ENCODE data around the gene FOXP1. TPM values are rescaled to one million over a fixed set of nuclear protein-coding genes. Genes with fewer than 3 reads are reported as not detected.
A peak's percentile ranks its signal among the peaks of the same experiment; 100 is the strongest.

Gene FOXP1
- total RNA-seq, 1 donor from 2014 or later: 195 TPM

DNA sequence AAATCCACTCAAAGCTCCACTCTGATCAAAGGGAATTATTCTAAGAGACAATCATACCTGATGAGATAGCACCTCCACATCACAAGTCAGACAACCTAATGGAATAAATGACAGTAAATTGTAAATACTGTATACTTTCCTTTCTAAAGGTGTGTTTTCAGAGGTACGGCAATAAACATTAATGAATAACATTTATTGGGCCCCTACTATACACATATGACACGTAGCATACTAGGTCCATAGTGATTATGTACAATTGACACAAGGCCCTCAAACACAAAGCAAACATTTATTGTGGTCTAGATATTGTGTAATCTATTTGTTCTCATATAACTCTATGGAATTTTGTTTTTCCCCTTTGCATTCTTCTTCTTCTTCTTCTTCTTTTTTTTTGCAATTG is 429.8 kb downstream of the FOXP1 start:
- no peak for DNase-seq (ENCODE audit: extremely low spot score, unreplicated experiment)
- Mint-ChIP-seq H3K4me1 (ENCODE audit: unreplicated experiment) (peaks cover 11% of the 10 kb centered on the region), H3K36me3 (ENCODE audit: unreplicated experiment) (peaks cover 7% of the 10 kb centered on the region), H3K4me3 (ENCODE audit: unreplicated experiment) (no peak overlapping the region), H3K27me3 (ENCODE audit: unreplicated experiment) (no peaks in the 10 kb centered on the region), H3K27ac (ENCODE audit: unreplicated experiment) (no peak overlapping the region), H3K9me3 (ENCODE audit: unreplicated experiment) (no peaks in the 10 kb centered on the region)
- TF ChIP-seq, protein P1, sequence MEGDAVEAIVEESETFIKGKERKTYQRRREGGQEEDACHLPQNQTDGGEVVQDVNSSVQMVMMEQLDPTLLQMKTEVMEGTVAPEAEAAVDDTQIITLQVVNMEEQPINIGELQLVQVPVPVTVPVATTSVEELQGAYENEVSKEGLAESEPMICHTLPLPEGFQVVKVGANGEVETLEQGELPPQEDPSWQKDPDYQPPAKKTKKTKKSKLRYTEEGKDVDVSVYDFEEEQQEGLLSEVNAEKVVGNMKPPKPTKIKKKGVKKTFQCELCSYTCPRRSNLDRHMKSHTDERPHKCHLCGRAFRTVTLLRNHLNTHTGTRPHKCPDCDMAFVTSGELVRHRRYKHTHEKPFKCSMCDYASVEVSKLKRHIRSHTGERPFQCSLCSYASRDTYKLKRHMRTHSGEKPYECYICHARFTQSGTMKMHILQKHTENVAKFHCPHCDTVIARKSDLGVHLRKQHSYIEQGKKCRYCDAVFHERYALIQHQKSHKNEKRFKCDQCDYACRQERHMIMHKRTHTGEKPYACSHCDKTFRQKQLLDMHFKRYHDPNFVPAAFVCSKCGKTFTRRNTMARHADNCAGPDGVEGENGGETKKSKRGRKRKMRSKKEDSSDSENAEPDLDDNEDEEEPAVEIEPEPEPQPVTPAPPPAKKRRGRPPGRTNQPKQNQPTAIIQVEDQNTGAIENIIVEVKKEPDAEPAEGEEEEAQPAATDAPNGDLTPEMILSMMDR (IDR thresholded peaks at IDR 0.05): no peak

DNA sequence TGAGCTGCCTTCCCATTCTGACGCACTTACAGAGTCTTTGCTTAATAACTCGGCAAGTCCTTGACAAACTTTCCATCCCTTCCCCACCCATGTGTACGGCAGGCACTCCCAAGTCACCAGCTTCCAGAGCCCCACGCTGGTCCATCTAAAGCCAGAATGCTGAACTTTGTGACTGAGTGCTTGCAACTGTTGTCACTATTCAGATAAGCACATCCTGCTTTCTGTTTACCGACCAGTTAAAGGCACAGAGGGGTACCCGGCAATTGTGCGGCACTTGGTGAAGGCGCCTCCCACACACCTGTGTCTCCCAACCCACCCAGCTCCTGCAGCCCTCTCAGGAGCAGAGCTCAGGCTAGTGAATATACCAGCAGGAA is 430.6 kb downstream of the FOXP1 start:
- TF ChIP-seq, protein P1 (IDR thresholded peaks at IDR 0.05): no peak
- DNase-seq (ENCODE audit: extremely low spot score, unreplicated experiment): no peak
- H3K27me3 Mint-ChIP-seq (ENCODE audit: unreplicated experiment): no peaks in the 10 kb centered on the region
- H3K4me3 Mint-ChIP-seq (ENCODE audit: unreplicated experiment): no peak overlapping the region
- H3K27ac Mint-ChIP-seq (ENCODE audit: unreplicated experiment): no peak overlapping the region
- peaks cover 9% of the 10 kb centered on the region for H3K36me3 Mint-ChIP-seq (ENCODE audit: unreplicated experiment)
- no peaks in the 10 kb centered on the region for H3K9me3 Mint-ChIP-seq (ENCODE audit: unreplicated experiment)
- peaks cover 11% of the 10 kb centered on the region for H3K4me1 Mint-ChIP-seq (ENCODE audit: unreplicated experiment)

DNA sequence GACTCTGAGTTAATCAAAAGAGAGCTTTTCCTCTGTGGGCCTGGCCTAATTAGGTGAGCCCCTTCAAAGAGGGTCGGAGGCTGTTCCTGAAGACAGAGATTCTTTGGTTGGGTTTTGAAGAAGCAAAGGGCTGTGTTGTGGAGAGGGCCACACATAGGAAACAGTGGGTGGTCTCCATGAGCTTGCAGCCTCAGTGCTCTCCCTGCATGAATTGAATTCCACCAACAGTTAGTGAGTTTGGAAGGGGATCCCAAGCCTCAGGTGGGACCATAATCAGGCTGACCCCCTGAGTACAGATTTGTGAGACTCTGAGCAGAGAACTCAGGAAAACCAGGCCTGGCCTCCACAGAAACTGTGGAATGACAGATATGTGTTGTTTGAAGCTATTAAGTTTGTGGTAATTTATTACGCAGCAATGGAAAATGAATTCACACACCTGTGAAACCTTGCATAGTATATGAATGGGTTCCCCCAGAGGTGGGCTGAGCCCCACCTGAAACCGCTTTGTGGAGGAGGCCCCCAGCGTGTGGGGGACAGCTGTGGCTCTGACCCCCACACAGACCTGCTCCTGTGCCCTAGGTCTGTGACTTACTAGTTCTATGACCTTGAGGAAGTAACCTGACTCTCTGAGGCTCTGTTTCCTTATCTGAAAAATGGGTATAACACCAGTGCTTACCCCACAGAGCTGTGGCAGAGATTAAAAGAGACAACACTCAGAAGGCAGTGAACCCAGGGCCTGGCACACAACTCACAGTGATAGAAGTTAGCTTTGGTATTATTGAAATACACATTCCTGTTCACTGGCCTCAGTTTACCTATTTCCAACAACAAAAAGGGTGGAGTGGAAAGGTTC is 431.3 kb downstream of the FOXP1 start:
- H3K36me3 Mint-ChIP-seq (ENCODE audit: unreplicated experiment): peaks cover 9% of the 10 kb centered on the region
- H3K27me3 Mint-ChIP-seq (ENCODE audit: unreplicated experiment): no peaks in the 10 kb centered on the region
- H3K4me3 Mint-ChIP-seq (ENCODE audit: unreplicated experiment): no peak overlapping the region
- H3K9me3 Mint-ChIP-seq (ENCODE audit: unreplicated experiment): no peaks in the 10 kb centered on the region
- TF ChIP-seq, protein P1 (IDR thresholded peaks at IDR 0.05): no peak
- no peak overlapping the region for H3K27ac Mint-ChIP-seq (ENCODE audit: unreplicated experiment)
- DNase-seq (ENCODE audit: extremely low spot score, unreplicated experiment): no peak
- peaks cover 11% of the 10 kb centered on the region for H3K4me1 Mint-ChIP-seq (ENCODE audit: unreplicated experiment)

DNA sequence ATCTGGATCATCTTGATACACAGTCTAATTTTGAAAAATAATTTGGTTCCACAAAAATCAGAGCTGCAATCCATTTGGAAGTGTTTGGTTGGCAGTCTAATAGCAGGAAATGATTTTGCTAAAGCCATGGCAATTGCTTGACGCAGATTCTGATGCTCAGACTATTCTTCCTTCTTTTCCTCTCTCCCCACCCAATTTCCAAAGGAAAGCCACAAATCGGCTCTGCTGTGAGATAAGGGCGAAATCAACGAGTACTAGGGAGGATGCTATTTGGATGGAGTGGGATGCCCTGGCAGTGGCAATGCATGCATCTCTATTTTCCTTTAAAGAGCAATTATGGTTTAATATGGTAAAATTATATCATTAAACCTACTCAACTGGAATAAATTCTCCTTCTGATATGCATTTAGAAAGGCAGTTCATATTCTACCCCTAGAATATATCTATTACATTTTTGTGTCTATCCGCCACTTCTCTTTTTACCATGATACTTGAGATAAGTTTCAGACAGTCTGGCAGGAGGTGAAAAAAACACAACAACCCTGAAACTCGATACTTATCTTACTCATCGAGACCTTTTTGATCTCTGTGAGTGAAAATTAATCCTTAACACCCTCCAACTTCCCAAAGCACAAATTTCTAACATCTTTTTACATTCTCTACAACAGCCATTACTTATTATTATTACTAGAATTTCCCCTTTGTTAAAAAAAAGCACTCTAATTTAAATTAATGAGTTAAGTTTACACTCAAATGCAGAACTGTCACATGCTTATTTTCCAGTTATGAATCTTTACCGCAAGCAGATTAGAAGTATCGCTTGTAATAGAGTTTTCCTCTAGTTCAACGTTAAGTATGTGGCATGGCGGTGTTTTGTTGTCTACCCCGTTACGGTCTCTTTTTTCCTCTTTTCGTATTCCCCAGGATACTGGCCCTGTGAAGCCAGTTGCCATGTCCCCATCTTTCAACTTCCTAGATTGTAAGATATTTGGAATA is 433.3 kb downstream of the FOXP1 start:
- DNase-seq (ENCODE audit: extremely low spot score, unreplicated experiment): no peak
- H3K36me3 Mint-ChIP-seq (ENCODE audit: unreplicated experiment): peaks cover 9% of the 10 kb centered on the region
- TF ChIP-seq, protein P1 (IDR thresholded peaks at IDR 0.05): no peak
- H3K27me3 Mint-ChIP-seq (ENCODE audit: unreplicated experiment): no peaks in the 10 kb centered on the region
- no peak overlapping the region for H3K4me3 Mint-ChIP-seq (ENCODE audit: unreplicated experiment)
- peaks cover 15% of the 10 kb centered on the region for H3K4me1 Mint-ChIP-seq (ENCODE audit: unreplicated experiment)
- no peaks in the 10 kb centered on the region for H3K9me3 Mint-ChIP-seq (ENCODE audit: unreplicated experiment)
- H3K27ac Mint-ChIP-seq (ENCODE audit: unreplicated experiment): peak overlapping the region; percentile 42
